ENCODE measurements around the gene CCDC154. TPM values are rescaled to one million over a fixed set of nuclear protein-coding genes. Genes with fewer than 3 reads are reported as not detected.

Gene CCDC154
- polyA plus RNA-seq, 1 donor (not counting 4 experiments of a cell fraction or from before 2014, with no cell fraction given): 0.46 TPM

GRCh38 chr16:1430214-1430758 is 14.1 kb downstream of the CCDC154 start:
- H3K27ac ChIP-seq (ENCODE audit: control insufficient read depth, insufficient read depth, low read length): no peak overlapping the region
- dilution Hi-C loops (cut with MboI; ENCODE audit: extremely low pct_ligation_motif_present, low sequenced_read_pairs): no loop called here
- H3K4me3 ChIP-seq (ENCODE audit: control insufficient read depth in 2 of 3, extremely low read depth in 1 of 3, insufficient read depth in 2 of 3, low read depth in 1 of 3, low read length in 3 of 3): no peak overlapping the region
- no peaks in the 10 kb centered on the region for H3K9me3 ChIP-seq (ENCODE audit: control insufficient read depth, low read depth, low read length)
- no peak for TF ChIP-seq EZH2 (IDR thresholded peaks at IDR 0.05; ENCODE audit: low read length)
- no peak for TF ChIP-seq CTCF (optimal IDR thresholded peaks at IDR 0.05 in 1 of 3, IDR thresholded peaks at IDR 0.05 in 1 of 3, conservative IDR thresholded peaks at IDR 0.05 in 1 of 3; ENCODE audit: extremely low read depth in 1 of 3, insufficient read depth in 2 of 3, low read length in 3 of 3)
- no peaks in the 10 kb centered on the region for H3K27me3 ChIP-seq (ENCODE audit: control insufficient read depth, extremely low read depth, insufficient read depth, low read length)
- no peaks in the 10 kb centered on the region for H3K79me2 ChIP-seq (ENCODE audit: control insufficient read depth, insufficient read depth, low read length)
- no peak overlapping the region for H3K4me2 ChIP-seq (ENCODE audit: control insufficient read depth, extremely low read depth, insufficient read depth, low read depth, low read length)
- no peaks in the 10 kb centered on the region for H3K36me3 ChIP-seq (ENCODE audit: control insufficient read depth in 2 of 2, extremely low read depth in 1 of 2, insufficient read depth in 2 of 2, low read length in 2 of 2)
- no peak for FAIRE-seq
- no peaks in the 10 kb centered on the region for H3K9me1 ChIP-seq (ENCODE audit: control insufficient read depth, extremely low read depth, insufficient read depth, low read length)
- H4K20me1 ChIP-seq (ENCODE audit: control insufficient read depth, extremely low read depth, insufficient read depth, low read length): no peaks in the 10 kb centered on the region
- no peak overlapping the region for H3K9ac ChIP-seq (ENCODE audit: control insufficient read depth, extremely low read depth, insufficient read depth, low read length)
- H2AFZ ChIP-seq (ENCODE audit: control insufficient read depth, low read length): no peak overlapping the region
- H3K4me1 ChIP-seq (ENCODE audit: control insufficient read depth, extremely low read depth, insufficient read depth, low read length): no peaks in the 10 kb centered on the region
- no peak for DNase-seq (ENCODE audit: low read depth, low spot score)

DNA sequence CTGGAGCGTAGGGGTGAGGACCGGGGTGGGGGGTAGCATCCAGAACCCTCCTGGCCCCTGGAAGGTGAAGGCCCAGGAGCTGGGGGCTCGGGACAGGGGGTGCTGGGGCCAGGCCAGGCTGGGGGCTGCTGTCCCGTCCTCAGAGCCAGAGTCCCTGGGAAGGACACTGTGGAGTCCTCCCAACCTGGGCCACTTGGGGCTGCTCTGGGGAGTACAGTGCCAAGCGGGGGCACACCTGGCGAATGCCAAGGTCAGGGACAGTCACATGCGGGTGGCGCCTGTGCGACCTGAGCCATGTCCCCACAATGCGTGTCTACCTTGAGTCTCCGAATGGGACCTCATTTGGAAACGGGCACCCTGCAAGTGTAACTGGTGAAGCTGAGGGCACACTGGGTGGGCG is 14.7 kb downstream of the CCDC154 start:
- Histone ChIP-seq H4K20me1 (ENCODE audit: control insufficient read depth, extremely low read depth, insufficient read depth, low read length) (no peaks in the 10 kb centered on the region), H3K36me3 (ENCODE audit: control insufficient read depth in 2 of 2, extremely low read depth in 1 of 2, insufficient read depth in 2 of 2, low read length in 2 of 2) (no peaks in the 10 kb centered on the region), H3K4me3 (ENCODE audit: control insufficient read depth in 2 of 3, extremely low read depth in 1 of 3, insufficient read depth in 2 of 3, low read depth in 1 of 3, low read length in 3 of 3) (no peak overlapping the region), H3K4me2 (ENCODE audit: control insufficient read depth, extremely low read depth, insufficient read depth, low read depth, low read length) (no peak overlapping the region), H3K9me3 (ENCODE audit: control insufficient read depth, low read depth, low read length) (no peaks in the 10 kb centered on the region), H3K9me1 (ENCODE audit: control insufficient read depth, extremely low read depth, insufficient read depth, low read length) (no peaks in the 10 kb centered on the region), H3K27me3 (ENCODE audit: control insufficient read depth, extremely low read depth, insufficient read depth, low read length) (no peaks in the 10 kb centered on the region), H2AFZ (ENCODE audit: control insufficient read depth, low read length) (no peak overlapping the region), H3K9ac (ENCODE audit: control insufficient read depth, extremely low read depth, insufficient read depth, low read length) (no peak overlapping the region), H3K4me1 (ENCODE audit: control insufficient read depth, extremely low read depth, insufficient read depth, low read length) (no peaks in the 10 kb centered on the region), H3K79me2 (ENCODE audit: control insufficient read depth, insufficient read depth, low read length) (no peaks in the 10 kb centered on the region), H3K27ac (ENCODE audit: control insufficient read depth, insufficient read depth, low read length) (no peak overlapping the region)
- FAIRE-seq (no peak), DNase-seq (ENCODE audit: low read depth, low spot score) (no peak)
- dilution Hi-C loops (cut with MboI; ENCODE audit: extremely low pct_ligation_motif_present, low sequenced_read_pairs): no loop called here
- TF ChIP-seq CTCF (optimal IDR thresholded peaks at IDR 0.05 in 1 of 3, IDR thresholded peaks at IDR 0.05 in 1 of 3, conservative IDR thresholded peaks at IDR 0.05 in 1 of 3; ENCODE audit: extremely low read depth in 1 of 3, insufficient read depth in 2 of 3, low read length in 3 of 3) (no peak), EZH2 (IDR thresholded peaks at IDR 0.05; ENCODE audit: low read length) (no peak)
